Measurements from ENCODE around the gene KEL. TPM values are rescaled to one million over a fixed set of nuclear protein-coding genes. Genes with fewer than 3 reads are reported as not detected.

Gene KEL
- polyA plus RNA-seq, 3 donors from 2014 or later: not detected

- Mint-ChIP-seq H3K27ac (no peak overlapping the region), H3K9me3 (peaks cover 0 to 3% (median 0%) of the 10 kb centered on the region in 6 donors), H3K4me1 (no peaks in the 10 kb centered on the region), H3K36me3 (no peaks in the 10 kb centered on the region), H3K27me3 (ENCODE audit: low read depth in 3 of 3) (peaks cover 0 to 2% (median 0%) of the 10 kb centered on the region in 3 donors), H3K4me3 (no peak overlapping the region)
- DNase-seq: no peak
These were observed 29.6 kb downstream of the KEL start for GRCh38 chr7:142932386-142933091.

- Mint-ChIP-seq H3K4me1 (no peaks in the 10 kb centered on the region), H3K27me3 (ENCODE audit: low read depth in 3 of 3) (peaks cover 2 to 3% (median 2%) of the 10 kb centered on the region in 3 donors), H3K9me3 (peaks cover 0 to 3% (median 0%) of the 10 kb centered on the region in 6 donors), H3K36me3 (no peaks in the 10 kb centered on the region), H3K27ac (no peak overlapping the region), H3K4me3 (no peak overlapping the region)
- DNase-seq: no peak
These were observed 31.9 kb downstream of the KEL start for GRCh38 chr7:142930126-142930730.

- Mint-ChIP-seq H3K36me3 (no peaks in the 10 kb centered on the region), H3K27me3 (ENCODE audit: low read depth in 3 of 3) (peaks cover 2 to 6% (median 2%) of the 10 kb centered on the region in 3 donors), H3K27ac (no peak overlapping the region), H3K4me3 (no peak overlapping the region), H3K9me3 (no peaks in the 10 kb centered on the region), H3K4me1 (no peaks in the 10 kb centered on the region)
- no peak for DNase-seq
These were observed 34.2 kb downstream of the KEL start for GRCh38 chr7:142927949-142928348.

GRCh38 chr7:142927085-142927745 lies 34.9 kb downstream of the KEL start:
- Mint-ChIP-seq H3K4me3 (no peak overlapping the region), H3K9me3 (no peaks in the 10 kb centered on the region), H3K27me3 (ENCODE audit: low read depth in 3 of 3) (peaks cover 2 to 6% (median 2%) of the 10 kb centered on the region in 3 donors), H3K36me3 (no peaks in the 10 kb centered on the region), H3K4me1 (no peaks in the 10 kb centered on the region), H3K27ac (no peak overlapping the region)
- DNase-seq: no peak

GRCh38 chr7:142925413-142925812 lies 36.8 kb downstream of the KEL start:
- Mint-ChIP-seq H3K27ac (no peak overlapping the region), H3K27me3 (ENCODE audit: low read depth in 3 of 3) (peaks cover 2 to 6% (median 2%) of the 10 kb centered on the region in 3 donors), H3K4me3 (no peak overlapping the region), H3K36me3 (no peaks in the 10 kb centered on the region), H3K9me3 (no peaks in the 10 kb centered on the region), H3K4me1 (no peaks in the 10 kb centered on the region)
- no peak for DNase-seq

GRCh38 chr7:142923391-142923790 lies 38.8 kb downstream of the KEL start:
- no peaks in the 10 kb centered on the region for H3K9me3 Mint-ChIP-seq
- no peak overlapping the region for H3K4me3 Mint-ChIP-seq
- DNase-seq: no peak
- H3K36me3 Mint-ChIP-seq: no peaks in the 10 kb centered on the region
- H3K27ac Mint-ChIP-seq: no peak overlapping the region
- H3K27me3 Mint-ChIP-seq (ENCODE audit: low read depth in 3 of 3): peaks cover 0 to 7% (median 2%) of the 10 kb centered on the region in 3 donors
- no peaks in the 10 kb centered on the region for H3K4me1 Mint-ChIP-seq

GRCh38 chr7:142919656-142920055 lies 42.5 kb downstream of the KEL start:
- peaks cover 0 to 4% (median 0%) of the 10 kb centered on the region in 3 donors for H3K27me3 Mint-ChIP-seq (ENCODE audit: low read depth in 3 of 3)
- H3K4me1 Mint-ChIP-seq: no peaks in the 10 kb centered on the region
- H3K4me3 Mint-ChIP-seq: no peak overlapping the region

GRCh38 chr7:142918901-142919300 lies 43.3 kb downstream of the KEL start:
- Mint-ChIP-seq H3K27ac (no peak overlapping the region), H3K36me3 (no peaks in the 10 kb centered on the region), H3K4me3 (no peak overlapping the region), H3K4me1 (no peaks in the 10 kb centered on the region), H3K9me3 (no peaks in the 10 kb centered on the region), H3K27me3 (ENCODE audit: low read depth in 3 of 3) (peaks cover 0 to 2% (median 0%) of the 10 kb centered on the region in 3 donors)
- no peak for DNase-seq

More at GRCh38 chr7:142919656-142920055, 42.5 kb downstream of the KEL start:
- Mint-ChIP-seq H3K36me3 (no peaks in the 10 kb centered on the region), H3K27ac (no peak overlapping the region), H3K9me3 (no peaks in the 10 kb centered on the region)
- no peak for DNase-seq

- DNase-seq: no peak
- Mint-ChIP-seq H3K4me3 (no peak overlapping the region), H3K36me3 (no peaks in the 10 kb centered on the region), H3K27ac (no peak overlapping the region), H3K9me3 (no peaks in the 10 kb centered on the region), H3K27me3 (ENCODE audit: low read depth in 3 of 3) (peaks cover 0 to 2% (median 1%) of the 10 kb centered on the region in 3 donors), H3K4me1 (no peaks in the 10 kb centered on the region)
These were observed 44.7 kb downstream of the KEL start for GRCh38 chr7:142917447-142917846.

- Mint-ChIP-seq H3K4me1 (no peaks in the 10 kb centered on the region), H3K9me3 (no peaks in the 10 kb centered on the region), H3K27ac (no peak overlapping the region), H3K27me3 (ENCODE audit: low read depth in 3 of 3) (peaks cover 0 to 2% (median 1%) of the 10 kb centered on the region in 3 donors), H3K4me3 (no peak overlapping the region), H3K36me3 (no peaks in the 10 kb centered on the region)
- DNase-seq: no peak
These were observed 45.7 kb downstream of the KEL start for GRCh38 chr7:142916508-142916907.

- Mint-ChIP-seq H3K4me1 (no peaks in the 10 kb centered on the region), H3K9me3 (no peaks in the 10 kb centered on the region), H3K36me3 (no peaks in the 10 kb centered on the region), H3K27ac (no peak overlapping the region), H3K4me3 (no peak overlapping the region), H3K27me3 (ENCODE audit: low read depth in 3 of 3) (peaks cover 0 to 2% (median 1%) of the 10 kb centered on the region in 3 donors)
- DNase-seq: no peak
These were observed 46.8 kb downstream of the KEL start for GRCh38 chr7:142915315-142915714.

GRCh38 chr7:142914121-142914520 lies 48.0 kb downstream of the KEL start:
- no peak overlapping the region for H3K4me3 Mint-ChIP-seq
- peaks cover 0 to 1% (median under 1%) of the 10 kb centered on the region in 3 donors for H3K27me3 Mint-ChIP-seq (ENCODE audit: low read depth in 3 of 3)
- DNase-seq: no peak

GRCh38 chr7:142913566-142913965 lies 48.6 kb downstream of the KEL start:
- peaks cover 0 to 1% of the 10 kb centered on the region in 2 donors for H3K4me1 Mint-ChIP-seq
- no peaks in the 10 kb centered on the region for H3K36me3 Mint-ChIP-seq
- DNase-seq: no peak
- no peak overlapping the region for H3K4me3 Mint-ChIP-seq
- no peaks in the 10 kb centered on the region for H3K9me3 Mint-ChIP-seq
- peaks cover 0 to 1% (median 0%) of the 10 kb centered on the region in 3 donors for H3K27me3 Mint-ChIP-seq (ENCODE audit: low read depth in 3 of 3)
- no peak overlapping the region for H3K27ac Mint-ChIP-seq

More at GRCh38 chr7:142914121-142914520, 48.0 kb downstream of the KEL start:
- no peak overlapping the region for H3K27ac Mint-ChIP-seq
- no peaks in the 10 kb centered on the region for H3K9me3 Mint-ChIP-seq
- no peaks in the 10 kb centered on the region for H3K4me1 Mint-ChIP-seq
- no peaks in the 10 kb centered on the region for H3K36me3 Mint-ChIP-seq

GRCh38 chr7:142913051-142913450 lies 49.1 kb downstream of the KEL start:
- no peaks in the 10 kb centered on the region for H3K9me3 Mint-ChIP-seq
- H3K36me3 Mint-ChIP-seq: no peaks in the 10 kb centered on the region
- H3K4me3 Mint-ChIP-seq: no peak overlapping the region
- DNase-seq: no peak
- H3K4me1 Mint-ChIP-seq: peaks cover 0 to 1% of the 10 kb centered on the region in 2 donors
- H3K27me3 Mint-ChIP-seq (ENCODE audit: low read depth in 3 of 3): peaks cover 0 to 1% (median 0%) of the 10 kb centered on the region in 3 donors
- H3K27ac Mint-ChIP-seq: no peak overlapping the region

All from immature natural killer cell (primary cell).